GM13976 (cell line): ENCODE data around the gene GTF2A2.

Experiments used
- DNase-seq: peaks from one replicate; pipeline ENCODE4 v3.0.0; 2012; ENCODE audit warnings: low spot score
- CTCF ChIP-seq: IDR thresholded peaks from 2 replicates; pipeline ENCODE4 v1.5.1; 2012; ENCODE audit warnings: borderline replicate concordance, mild to moderate bottlenecking; ENCODE audit not compliant: insufficient read depth; ENCODE audit errors: extremely low read depth, missing control alignments, control extremely low read depth
- in situ Hi-C: fragments of 300-500 bp; cut with MboI; formaldehyde crosslinking; loops from one replicate; pipeline ENCODE4 v1.12.0; 2022; ENCODE audit warnings: low sequenced_read_pairs, mixed read lengths, inconsistent platforms; ENCODE audit not compliant: unreplicated experiment

Gene GTF2A2

GRCh38 chr15:59622289-59622688 lies 35.0 kb downstream of the GTF2A2 start:
- TF ChIP-seq CTCF, result peak; percentile 40
- DNase-seq, result peak; percentile 69
- in situ Hi-C loops, result loop anchor here (10.0 kb wide), 1 partner anchor 77 kb away; no protein-coding TSS in a partner anchor

- no peak for TF ChIP-seq CTCF
- in situ Hi-C loops, result no loop called here
- no peak for DNase-seq
Measured at GRCh38 chr15:59618406-59618805, 38.9 kb downstream of the GTF2A2 start.

- DNase-seq, result no peak
- in situ Hi-C loops, result no loop called here
- TF ChIP-seq CTCF, result no peak
Measured at GRCh38 chr15:59616379-59616778, 40.9 kb downstream of the GTF2A2 start.

GRCh38 chr15:59615661-59616060 lies 41.7 kb downstream of the GTF2A2 start:
- TF ChIP-seq CTCF, result no peak
- in situ Hi-C loops, result no loop called here
- DNase-seq, result no peak

- in situ Hi-C loops, result no loop called here
- DNase-seq, result no peak
- TF ChIP-seq CTCF, result no peak
Measured at GRCh38 chr15:59614153-59614552, 43.2 kb downstream of the GTF2A2 start.

GRCh38 chr15:59611276-59612260 lies 45.7 kb downstream of the GTF2A2 start, which contains the start of gene GCNT3:
Gene GCNT3 (plus strand): TSS chr15:59611783. CDS start chr15:59618239, 6,456 bp downstream.
- no peak for TF ChIP-seq CTCF
- in situ Hi-C loops, result no loop called here
- DNase-seq, result no peak
